Activated CD8-positive, alpha-beta T cell treated with anti-CD3 and anti-CD28 coated beads for 36 hours (primary cell): ENCODE results near the gene ACSF3. TPM values are rescaled to one million over a fixed set of nuclear protein-coding genes. Genes with fewer than 3 reads are reported as not detected.

ENCODE experiments used
- ATAC-seq: fragments of 200-7000 bp; cut with Tn5 transposase; one replicate; pipeline ENCODE4 v1.10.0; 2021; ENCODE audit warnings: mild to moderate bottlenecking, moderate library complexity
- CTCF ChIA-PET: fragments of 350-600 bp; sonication (Branson Sonifier 250); formaldehyde crosslinking; loops from one replicate; lab custom pipeline; 2021; ENCODE audit warnings: antibody characterized with exemption; lab: Charles Lee
- POLR2A ChIA-PET: fragments of 350-600 bp; sonication (Branson Sonifier 250); formaldehyde crosslinking; loops from one replicate; lab custom pipeline; 2021; ENCODE audit warnings: antibody characterized with exemption; lab: Charles Lee
- DNase-seq: peaks from one replicate; pipeline ENCODE4 v3.0.0-alpha.2; 2020
- H3K27ac Mint-ChIP-seq: one replicate; pipeline ENCODE4 v1.8.0; 2021; ENCODE audit warnings: mild to moderate bottlenecking, mixed read lengths
- H3K27me3 Mint-ChIP-seq: one replicate; pipeline ENCODE4 v1.8.0; 2021; ENCODE audit warnings: mixed read lengths
- H3K36me3 Mint-ChIP-seq: one replicate; pipeline ENCODE4 v1.8.0; 2021; ENCODE audit warnings: low read depth, mixed read lengths
- H3K4me1 Mint-ChIP-seq: one replicate; pipeline ENCODE4 v1.8.0; 2021; ENCODE audit warnings: low read depth, mixed read lengths
- H3K4me3 Mint-ChIP-seq: one replicate; pipeline ENCODE4 v1.8.0; 2021; ENCODE audit warnings: mild to moderate bottlenecking, moderate library complexity, mixed read lengths
- H3K9me3 Mint-ChIP-seq: one replicate; pipeline ENCODE4 v1.8.0; 2021; ENCODE audit warnings: mixed read lengths
- CTCF ChIP-seq: fragments of 200-600 bp; IDR thresholded peaks from one replicate; pipeline ENCODE4 v1.8.0; 2022; ENCODE audit warnings: antibody characterized with exemption, mild to moderate bottlenecking
- intact Hi-C: fragments of 100-400 bp; cut with micrococcal nuclease; formaldehyde crosslinking; loops from one replicate; pipeline ENCODE4 v1.10.0; 2022
- total RNA-seq, 2 experiments: library from RNA; stranded (reverse); gene quantifications; one replicate each; pipeline ENCODE4 v1.2.3, GENCODE V29; 2021

The ACSF3 gene
- total RNA-seq, 2 experiments from 2014 or later: 44.6 to 45.9 TPM

- no peak overlapping the region for H3K4me3 Mint-ChIP-seq
- H3K27me3 Mint-ChIP-seq: peaks cover 2% of the 10 kb centered on the region
- intact Hi-C loops: loop anchor here (10.0 kb wide), 1 partner anchor 347 kb away; no protein-coding TSS in a partner anchor
- no peak for TF ChIP-seq CTCF
- H3K27ac Mint-ChIP-seq: no peak overlapping the region
- peaks cover 9% of the 10 kb centered on the region for H3K4me1 Mint-ChIP-seq
- ChIA-PET CTCF (no interaction called here), POLR2A (interaction anchor here (1.2 kb wide), 1 partner anchor 361 kb away, joined by 3 read pairs; no protein-coding TSS in a partner anchor)
- ATAC-seq: no peak
- no peaks in the 10 kb centered on the region for H3K9me3 Mint-ChIP-seq
- H3K36me3 Mint-ChIP-seq: no peaks in the 10 kb centered on the region
- DNase-seq: no peak
These were observed 78.5 kb downstream of the ACSF3 start for GRCh38 chr16:89172171-89172527.

- Mint-ChIP-seq H3K27ac (no peak overlapping the region), H3K27me3 (peaks cover 2% of the 10 kb centered on the region), H3K4me3 (no peak overlapping the region), H3K4me1 (peaks cover 9% of the 10 kb centered on the region), H3K36me3 (no peaks in the 10 kb centered on the region), H3K9me3 (no peaks in the 10 kb centered on the region)
- CTCF ChIA-PET: no interaction called here
- intact Hi-C loops: loop anchor here (10.0 kb wide), 1 partner anchor 348 kb away; no protein-coding TSS in a partner anchor
- no peak for TF ChIP-seq CTCF
- ATAC-seq (no peak), DNase-seq (no peak)
- POLR2A ChIA-PET: interaction anchor here (1.2 kb wide), 2 partner anchors 79 to 362 kb away, joined by 3 to 5 read pairs; partner anchors contain the start of gene ACSF3
These were observed 79.0 kb downstream of the ACSF3 start for GRCh38 chr16:89172528-89173173.

GRCh38 chr16:89173174-89173921, 79.7 kb downstream of the ACSF3 start:
- DNase-seq (no peak), ATAC-seq (no peak)
- no peak for TF ChIP-seq CTCF
- Mint-ChIP-seq H3K27me3 (peaks cover 2% of the 10 kb centered on the region), H3K9me3 (no peaks in the 10 kb centered on the region), H3K27ac (no peak overlapping the region), H3K4me3 (no peak overlapping the region), H3K36me3 (no peaks in the 10 kb centered on the region), H3K4me1 (peaks cover 9% of the 10 kb centered on the region)
- ChIA-PET POLR2A (interaction anchor here (1.2 to 1.3 kb wide), 2 partner anchors 79 to 360 kb away, joined by 3 to 5 read pairs; partner anchors contain the start of gene ACSF3), CTCF (interaction anchor here (0.5 kb wide), 1 partner anchor 171 kb away, joined by 4 read pairs; no protein-coding TSS in a partner anchor)
- intact Hi-C loops: loop anchor here (10.0 kb wide), 1 partner anchor 349 kb away; no protein-coding TSS in a partner anchor

- no peaks in the 10 kb centered on the region for H3K36me3 Mint-ChIP-seq
- TF ChIP-seq CTCF: no peak
- H3K9me3 Mint-ChIP-seq: no peaks in the 10 kb centered on the region
- CTCF ChIA-PET: no interaction called here
- intact Hi-C loops: loop anchor here (10.0 kb wide), 1 partner anchor 349 kb away; no protein-coding TSS in a partner anchor
- ATAC-seq (no peak), DNase-seq (no peak)
- POLR2A ChIA-PET: interaction anchor here (1.2 to 1.6 kb wide), 3 partner anchors 14 to 361 kb away, joined by 3 to 5 read pairs (median 3); partner anchors contain the start of gene ACSF3
- H3K4me3 Mint-ChIP-seq: no peak overlapping the region
- peaks cover 9% of the 10 kb centered on the region for H3K4me1 Mint-ChIP-seq
- H3K27ac Mint-ChIP-seq: no peak overlapping the region
- H3K27me3 Mint-ChIP-seq: peaks cover 2% of the 10 kb centered on the region
These were observed 80.6 kb downstream of the ACSF3 start for GRCh38 chr16:89174055-89174827.
